Subcutaneous abdominal adipose tissue (tissue), 5 donors: ENCODE data around the gene EEIG2.

Experiments
- H3K27ac ChIP-seq: one replicate; pipeline ENCODE4 v1.7.0; 2013; ENCODE audit warnings: low read depth, mild to moderate bottlenecking, inconsistent platforms, low read length, moderate library complexity
- H3K27me3 ChIP-seq, 5 donors: one replicate each; pipeline ENCODE4 v1.7.0; 2013; ENCODE audit warnings: low read length in 5 of 5, inconsistent platforms in 1 of 5; ENCODE audit not compliant: control insufficient read depth in 5 of 5, insufficient read depth in 4 of 5
- H3K36me3 ChIP-seq, 5 donors: one replicate each; pipeline ENCODE4 v1.7.0; 2013; ENCODE audit warnings: low read length in 5 of 5; ENCODE audit not compliant: control insufficient read depth in 5 of 5, insufficient read depth in 5 of 5
- H3K4me1 ChIP-seq, 5 donors: one replicate each; pipeline ENCODE4 v1.7.0; 2013; ENCODE audit warnings: low read length in 5 of 5, mild to moderate bottlenecking in 3 of 5, moderate library complexity in 1 of 5; ENCODE audit not compliant: control insufficient read depth in 5 of 5, insufficient read depth in 5 of 5
- H3K4me3 ChIP-seq, 5 donors: one replicate each; pipeline ENCODE4 v1.7.0; 2013; ENCODE audit warnings: low read length in 5 of 5, low read depth in 1 of 5
- H3K9ac ChIP-seq, 5 donors: one replicate each; pipeline ENCODE4 v1.7.0; 2013; ENCODE audit warnings: low read length in 5 of 5, mild to moderate bottlenecking in 4 of 5, moderate library complexity in 3 of 5
- H3K9me3 ChIP-seq, 5 donors: one replicate each; pipeline ENCODE4 v1.7.0; 2013; ENCODE audit warnings: low read length in 5 of 5; ENCODE audit not compliant: control insufficient read depth in 5 of 5
- donor health status: healthy.
- donor health status: healthy.
- donor health status: healthy.
- donor health status: healthy.
- donor health status: healthy.

EEIG2 gene

GRCh38 chr1:108573183-108573582 lies 13.3 kb downstream of the EEIG2 start:
- Histone ChIP-seq H3K27me3 (no peaks in the 10 kb centered on the region), H3K4me3 (no peak overlapping the region), H3K9ac (no peak overlapping the region), H3K36me3 (no peaks in the 10 kb centered on the region), H3K27ac (no peak overlapping the region), H3K4me1 (no peaks in the 10 kb centered on the region), H3K9me3 (no peaks in the 10 kb centered on the region)

GRCh38 chr1:108574008-108574407 lies 14.1 kb downstream of the EEIG2 start:
- H3K9ac ChIP-seq: no peak overlapping the region
- H3K27ac ChIP-seq: no peak overlapping the region
- H3K4me1 ChIP-seq: no peaks in the 10 kb centered on the region
- no peaks in the 10 kb centered on the region for H3K27me3 ChIP-seq
- no peaks in the 10 kb centered on the region for H3K36me3 ChIP-seq
- H3K4me3 ChIP-seq: no peak overlapping the region
- H3K9me3 ChIP-seq: no peaks in the 10 kb centered on the region

GRCh38 chr1:108575375-108575774 lies 15.5 kb downstream of the EEIG2 start:
- Histone ChIP-seq H3K27ac (no peak overlapping the region), H3K36me3 (no peaks in the 10 kb centered on the region), H3K9ac (no peak overlapping the region), H3K27me3 (no peaks in the 10 kb centered on the region), H3K4me1 (no peaks in the 10 kb centered on the region), H3K4me3 (no peak overlapping the region), H3K9me3 (peaks cover 0 to 3% (median 0%) of the 10 kb centered on the region in 5 donors)

DNA sequence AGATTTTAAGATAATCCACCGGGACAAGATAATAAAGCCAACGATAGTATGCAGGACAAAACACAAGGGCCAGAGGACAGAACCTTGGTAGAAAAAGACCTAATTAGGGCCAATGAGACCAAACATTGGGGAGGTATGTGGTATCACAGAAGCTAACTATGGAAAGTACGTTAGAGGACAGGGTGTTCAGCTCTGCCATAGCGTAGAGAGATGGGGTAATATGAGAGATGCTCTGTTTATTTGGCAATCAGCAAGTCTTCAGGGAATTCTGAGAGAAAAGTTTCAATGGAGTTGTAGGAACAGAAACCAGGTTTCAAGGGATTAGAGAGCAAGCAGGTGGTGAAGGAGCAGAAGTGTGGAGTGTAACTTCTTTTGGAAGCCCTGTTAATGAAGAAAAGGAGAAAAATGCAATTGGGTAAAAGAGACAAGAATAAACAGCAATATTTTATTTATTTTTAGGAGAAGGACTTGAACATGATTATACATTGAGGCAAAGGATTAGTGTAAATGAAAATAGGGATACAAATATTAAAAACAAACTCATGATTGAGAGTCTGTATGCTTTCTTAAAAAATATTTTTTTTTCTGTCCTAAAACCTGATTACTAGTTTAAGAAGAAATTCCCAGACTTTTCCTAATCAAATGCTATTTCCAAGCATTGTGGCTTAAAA lies 24.0 kb downstream of the EEIG2 start:
- no peak overlapping the region for H3K9ac ChIP-seq
- no peak overlapping the region for H3K27ac ChIP-seq
- H3K4me1 ChIP-seq: peaks cover 2 to 28% (median 7%) of the 10 kb centered on the region in 5 donors
- H3K9me3 ChIP-seq: peaks cover 0 to 6% (median 5%) of the 10 kb centered on the region in 5 donors
- no peaks in the 10 kb centered on the region for H3K27me3 ChIP-seq
- H3K36me3 ChIP-seq: no peaks in the 10 kb centered on the region
- no peak overlapping the region for H3K4me3 ChIP-seq

GRCh38 chr1:108584428-108584856 lies 24.5 kb downstream of the EEIG2 start:
- Histone ChIP-seq H3K9me3 (peaks cover 0 to 6% (median 5%) of the 10 kb centered on the region in 5 donors), H3K27me3 (no peaks in the 10 kb centered on the region), H3K27ac (no peak overlapping the region), H3K9ac (no peak overlapping the region), H3K4me3 (no peak overlapping the region), H3K4me1 (peaks cover 2 to 28% (median 7%) of the 10 kb centered on the region in 5 donors), H3K36me3 (no peaks in the 10 kb centered on the region)

DNA sequence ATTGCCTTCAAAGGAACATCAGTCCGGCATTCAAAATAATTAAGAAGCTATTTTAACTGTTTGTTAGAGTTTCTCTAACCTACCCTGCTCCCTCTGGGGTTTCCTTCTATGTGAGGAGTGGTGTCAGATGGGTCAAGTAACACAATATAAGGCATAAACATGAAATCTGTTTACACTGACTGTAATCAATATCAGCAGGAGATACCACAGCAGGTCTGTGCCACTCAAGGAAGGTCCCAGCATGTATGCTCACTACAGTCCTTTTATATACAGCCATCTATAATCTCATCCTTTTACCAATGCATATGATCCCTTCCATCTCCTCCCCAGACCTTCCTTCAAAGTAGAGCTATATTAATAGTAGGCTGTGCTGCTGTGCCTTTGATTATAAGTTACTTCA lies 25.4 kb downstream of the EEIG2 start:
- peaks cover 2 to 36% (median 11%) of the 10 kb centered on the region in 5 donors for H3K4me1 ChIP-seq
- H3K4me3 ChIP-seq: no peak overlapping the region
- H3K36me3 ChIP-seq: no peaks in the 10 kb centered on the region
- peak overlapping the region; percentile 20 for H3K27ac ChIP-seq
- no peak overlapping the region for H3K9ac ChIP-seq
- peaks cover 0 to 6% (median 3%) of the 10 kb centered on the region in 5 donors for H3K9me3 ChIP-seq
- H3K27me3 ChIP-seq: no peaks in the 10 kb centered on the region

DNA sequence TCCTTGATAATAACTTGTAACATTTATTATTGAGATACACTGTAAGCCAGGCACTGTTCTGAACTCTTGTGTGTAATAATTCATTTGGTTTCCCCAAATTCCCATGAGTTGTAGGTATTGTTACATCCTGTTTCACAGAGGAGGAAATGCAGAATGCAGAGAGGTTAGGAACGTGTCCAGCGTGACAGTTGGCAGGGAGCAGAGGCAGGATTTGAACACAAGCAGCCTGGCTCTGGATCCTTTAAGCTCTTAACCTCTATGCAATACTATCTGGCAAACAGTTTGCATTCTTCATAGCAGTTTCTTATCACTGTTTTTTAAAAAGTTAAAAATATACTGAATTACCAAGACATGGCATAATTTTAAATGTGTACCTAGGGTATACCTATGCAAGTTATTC lies 30.5 kb downstream of the EEIG2 start:
- no peaks in the 10 kb centered on the region for H3K36me3 ChIP-seq
- no peaks in the 10 kb centered on the region for H3K9me3 ChIP-seq
- no peaks in the 10 kb centered on the region for H3K27me3 ChIP-seq
- H3K4me1 ChIP-seq: peaks cover 12 to 38% (median 24%) of the 10 kb centered on the region in 5 donors
- H3K9ac ChIP-seq: peak overlapping the region in 3 of 5 donors; percentile 24 to 60 (median 43)
- H3K4me3 ChIP-seq: no peak overlapping the region
- peak overlapping the region; percentile 50 for H3K27ac ChIP-seq

- H3K4me1 ChIP-seq: peaks cover 12 to 36% (median 24%) of the 10 kb centered on the region in 5 donors
- peak overlapping the region; percentile 50 for H3K27ac ChIP-seq
- H3K9ac ChIP-seq: no peak overlapping the region
- H3K9me3 ChIP-seq: no peaks in the 10 kb centered on the region
- no peaks in the 10 kb centered on the region for H3K36me3 ChIP-seq
- H3K27me3 ChIP-seq: no peaks in the 10 kb centered on the region
- H3K4me3 ChIP-seq: no peak overlapping the region
Observed at GRCh38 chr1:108590957-108591356, 31.1 kb downstream of the EEIG2 start.

GRCh38 chr1:108591466-108591865 lies 31.6 kb downstream of the EEIG2 start:
- H3K27ac ChIP-seq: peak overlapping the region; percentile 50
- H3K36me3 ChIP-seq: no peaks in the 10 kb centered on the region
- peaks cover 12 to 33% (median 24%) of the 10 kb centered on the region in 5 donors for H3K4me1 ChIP-seq
- H3K4me3 ChIP-seq: no peak overlapping the region
- no peaks in the 10 kb centered on the region for H3K27me3 ChIP-seq
- no peaks in the 10 kb centered on the region for H3K9me3 ChIP-seq
- peak overlapping the region in 1 of 5 donors; percentile 54 for H3K9ac ChIP-seq

GRCh38 chr1:108592030-108592759 lies 32.3 kb downstream of the EEIG2 start:
- no peaks in the 10 kb centered on the region for H3K36me3 ChIP-seq
- H3K27ac ChIP-seq: peak overlapping the region; percentile 50
- no peaks in the 10 kb centered on the region for H3K27me3 ChIP-seq
- H3K4me3 ChIP-seq: no peak overlapping the region
- no peaks in the 10 kb centered on the region for H3K9me3 ChIP-seq
- H3K9ac ChIP-seq: no peak overlapping the region
- peaks cover 12 to 32% (median 24%) of the 10 kb centered on the region in 5 donors for H3K4me1 ChIP-seq
